ENCODE measurements around the gene TFEB.
A peak's percentile ranks its signal among the peaks of the same experiment; 100 is the strongest.

TFEB gene

DNA sequence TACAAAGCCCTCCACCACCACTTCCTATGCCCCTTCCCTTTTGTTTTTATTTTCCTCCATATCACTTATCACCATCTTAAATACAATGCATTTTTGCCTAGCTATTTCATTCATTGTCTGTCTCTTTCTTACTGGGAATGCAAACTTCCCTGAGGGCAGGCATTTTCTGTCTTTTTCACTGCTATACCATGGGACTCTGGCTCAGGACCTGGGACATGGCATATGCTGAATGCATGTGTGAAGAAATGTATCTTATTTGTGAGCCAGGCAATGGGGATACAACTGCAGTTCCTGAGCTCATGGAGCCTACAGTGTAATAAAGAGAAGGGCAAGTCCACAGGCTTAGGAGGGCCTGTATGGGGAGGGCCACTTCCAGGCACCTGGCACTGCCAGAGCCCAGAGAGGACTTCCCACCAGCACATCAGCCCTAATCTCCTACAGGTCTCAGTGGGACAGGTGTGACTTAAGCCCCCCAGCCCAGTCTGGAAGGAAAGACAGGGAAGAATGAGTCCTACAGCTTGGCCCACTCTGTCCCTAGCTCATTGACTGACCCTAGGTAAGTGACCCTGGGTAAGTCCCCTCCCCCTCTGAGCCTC is 43.2 kb downstream of the TFEB start:
- DNase-seq (ENCODE audit: low read depth in 4 of 4, low spot score in 1 of 4): no peak

GRCh38 chr6:41691426-41692079 is 43.9 kb downstream of the TFEB start:
- no peak for DNase-seq (ENCODE audit: low read depth in 4 of 4, low spot score in 1 of 4)

DNA sequence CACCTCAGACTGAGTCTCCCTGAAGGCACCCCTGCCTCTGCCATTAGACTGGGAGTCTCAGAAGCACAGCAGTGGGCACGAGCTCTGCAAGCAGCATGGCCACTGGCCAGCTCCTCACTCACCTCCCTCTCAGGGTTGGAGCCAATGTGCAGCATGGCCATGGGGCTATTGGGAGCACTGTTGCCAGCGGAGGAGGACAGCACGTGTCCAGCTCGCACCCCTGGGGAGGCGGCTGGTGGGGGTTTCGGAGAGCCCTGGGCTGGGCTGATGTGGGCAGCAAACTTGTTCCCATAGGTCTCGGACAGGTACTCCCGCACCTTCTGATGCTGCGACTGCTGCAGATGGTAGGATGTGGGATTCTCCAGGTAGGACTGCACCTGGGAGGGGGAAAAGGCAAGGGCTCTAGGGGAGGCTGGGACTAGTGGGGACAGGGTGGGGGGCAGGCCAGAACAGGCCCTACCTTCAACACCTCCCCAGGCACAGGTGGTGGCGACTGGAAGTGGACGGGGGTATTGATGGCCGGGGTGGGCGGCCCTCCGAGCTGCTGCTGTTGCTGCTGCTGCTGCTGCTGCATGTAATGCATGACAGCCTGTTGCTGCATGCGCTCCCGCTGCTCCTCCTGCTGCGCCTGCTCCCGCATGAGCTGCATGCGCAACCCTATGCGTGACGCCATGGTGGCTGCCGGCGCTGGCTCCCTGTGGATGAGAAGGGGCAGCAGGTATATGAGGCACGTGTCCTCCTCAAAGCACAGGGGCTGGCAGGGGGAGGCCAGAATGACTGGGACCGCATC is 44.7 kb downstream of the TFEB start:
- DNase-seq (ENCODE audit: low read depth in 4 of 4, low spot score in 1 of 4): no peak

DNA sequence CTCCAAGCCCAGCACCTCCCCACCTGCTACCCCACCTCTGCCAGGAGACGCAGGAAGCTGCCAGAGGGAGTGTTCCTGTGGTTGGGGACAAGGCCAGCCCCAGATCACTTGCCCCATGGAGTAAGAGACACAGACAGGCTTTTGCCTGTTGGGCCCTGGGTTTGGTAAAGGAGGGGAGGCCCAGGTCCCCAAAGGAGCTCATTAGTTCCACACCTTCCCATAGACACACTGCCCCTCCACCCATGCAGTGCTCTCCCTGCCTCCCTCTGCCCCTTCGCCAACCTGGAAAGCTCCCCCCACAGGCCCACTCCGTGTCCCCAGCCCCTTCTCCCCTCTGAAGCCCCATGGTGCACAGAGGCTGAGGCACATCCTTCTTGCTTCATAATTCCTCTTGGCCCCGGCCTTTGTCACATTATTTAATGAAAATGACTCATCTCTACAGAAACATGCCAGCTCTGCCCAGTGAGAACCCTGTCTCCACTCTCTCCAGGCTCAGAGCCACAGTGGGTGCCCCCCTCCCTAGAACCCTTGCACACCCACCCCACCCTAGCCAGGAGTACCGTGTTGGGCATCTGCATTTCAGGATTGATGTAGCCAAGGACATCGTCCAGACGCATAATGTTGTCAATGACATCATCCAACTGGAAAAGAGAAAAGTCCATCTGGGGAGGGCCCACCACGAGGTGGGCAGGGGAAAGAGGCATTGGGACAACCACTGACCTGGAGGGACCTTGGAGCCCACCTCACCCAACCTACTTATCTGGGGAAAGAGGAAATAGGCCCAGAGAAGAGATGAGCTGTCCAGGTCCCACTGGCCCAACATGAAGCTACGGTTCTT is 46.0 kb downstream of the TFEB start:
- no peak for DNase-seq (ENCODE audit: low read depth in 4 of 4, low spot score in 1 of 4)

DNA sequence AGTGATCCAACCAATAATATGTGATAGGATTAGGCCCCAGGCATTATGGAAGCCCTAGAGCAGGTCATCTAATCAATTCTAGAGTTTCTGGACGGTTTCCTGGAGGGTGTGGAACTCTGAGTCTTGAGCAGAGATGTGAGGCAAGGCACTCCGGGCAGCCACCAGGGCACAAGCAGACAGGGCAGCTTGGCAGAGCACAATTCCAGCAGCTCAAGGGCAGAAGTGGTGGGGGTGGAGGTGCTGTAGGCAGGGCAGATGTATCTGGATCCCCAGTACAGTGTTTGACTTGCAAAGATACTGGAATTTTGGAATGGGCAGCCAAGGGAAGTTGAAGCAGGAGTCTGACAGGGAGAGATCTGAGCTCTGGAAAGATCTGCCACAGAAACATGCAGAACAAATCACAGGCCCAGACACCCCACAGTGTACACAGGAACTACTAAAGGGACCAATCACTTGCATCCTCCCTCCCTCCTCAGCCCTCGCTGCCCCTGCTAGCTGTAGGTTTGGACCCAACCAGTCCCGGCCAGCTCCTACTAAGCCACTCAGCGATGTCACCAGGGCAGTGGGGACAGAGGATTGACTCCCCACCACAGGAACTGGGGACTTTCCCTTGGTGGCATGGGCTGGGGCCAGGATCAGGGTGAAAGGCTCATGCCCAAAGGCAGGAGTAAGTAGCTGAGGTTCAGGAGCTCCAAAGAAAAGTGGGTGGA is 47.0 kb downstream of the TFEB start:
- DNase-seq (ENCODE audit: low read depth in 4 of 4, low spot score in 1 of 4): no peak

- no peak for DNase-seq (ENCODE audit: low read depth in 4 of 4, low spot score in 1 of 4)
Observed at GRCh38 chr6:41687501-41688175, 47.8 kb downstream of the TFEB start.

- DNase-seq (ENCODE audit: low read depth in 4 of 4, low spot score in 1 of 4): no peak
Observed at GRCh38 chr6:41685641-41686380, 49.6 kb downstream of the TFEB start.

DNA sequence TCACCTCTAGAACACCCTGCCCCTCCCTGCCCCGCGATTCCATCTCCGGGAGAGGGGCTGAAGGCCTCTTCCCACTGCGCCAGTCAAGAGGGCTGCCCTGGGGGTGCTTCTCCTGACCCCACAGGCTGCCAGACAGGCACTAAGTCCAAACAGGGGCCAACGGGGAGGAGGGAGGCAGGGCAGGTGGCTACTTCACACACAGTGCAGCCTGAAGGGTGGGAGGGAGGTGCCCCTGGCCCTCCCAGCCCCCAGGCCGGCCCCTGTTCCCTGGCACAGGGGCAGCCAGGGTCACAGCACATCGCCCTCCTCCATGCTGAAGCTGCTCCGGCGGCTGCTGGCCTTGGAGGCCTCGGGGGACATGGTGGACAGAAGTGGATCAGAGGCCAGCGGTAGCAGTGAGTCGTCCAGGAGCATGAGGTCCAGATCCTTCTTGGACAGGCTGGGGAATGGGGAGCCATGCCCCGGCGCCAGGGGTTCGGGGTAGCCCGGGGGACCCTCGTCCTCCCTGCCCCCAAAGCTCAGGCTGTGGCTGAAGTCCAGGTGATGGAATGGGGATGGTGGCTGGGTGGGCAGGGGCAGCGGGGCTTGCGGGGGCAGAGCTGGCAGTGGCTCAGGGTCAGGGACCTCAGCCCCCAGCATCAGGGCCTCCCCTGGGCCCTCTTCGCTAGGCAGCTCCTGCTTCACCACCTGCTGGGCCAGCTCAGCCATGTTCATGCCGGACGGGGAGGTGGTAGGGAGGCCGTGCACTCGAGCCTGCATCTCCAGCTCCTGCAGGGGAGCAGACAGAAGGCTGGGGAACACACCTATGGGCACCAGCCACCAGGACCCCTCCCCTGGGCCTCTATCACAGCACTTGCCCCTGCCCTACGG is 50.9 kb downstream of the TFEB start:
- no peak for DNase-seq (ENCODE audit: low read depth in 4 of 4, low spot score in 1 of 4)

DNA sequence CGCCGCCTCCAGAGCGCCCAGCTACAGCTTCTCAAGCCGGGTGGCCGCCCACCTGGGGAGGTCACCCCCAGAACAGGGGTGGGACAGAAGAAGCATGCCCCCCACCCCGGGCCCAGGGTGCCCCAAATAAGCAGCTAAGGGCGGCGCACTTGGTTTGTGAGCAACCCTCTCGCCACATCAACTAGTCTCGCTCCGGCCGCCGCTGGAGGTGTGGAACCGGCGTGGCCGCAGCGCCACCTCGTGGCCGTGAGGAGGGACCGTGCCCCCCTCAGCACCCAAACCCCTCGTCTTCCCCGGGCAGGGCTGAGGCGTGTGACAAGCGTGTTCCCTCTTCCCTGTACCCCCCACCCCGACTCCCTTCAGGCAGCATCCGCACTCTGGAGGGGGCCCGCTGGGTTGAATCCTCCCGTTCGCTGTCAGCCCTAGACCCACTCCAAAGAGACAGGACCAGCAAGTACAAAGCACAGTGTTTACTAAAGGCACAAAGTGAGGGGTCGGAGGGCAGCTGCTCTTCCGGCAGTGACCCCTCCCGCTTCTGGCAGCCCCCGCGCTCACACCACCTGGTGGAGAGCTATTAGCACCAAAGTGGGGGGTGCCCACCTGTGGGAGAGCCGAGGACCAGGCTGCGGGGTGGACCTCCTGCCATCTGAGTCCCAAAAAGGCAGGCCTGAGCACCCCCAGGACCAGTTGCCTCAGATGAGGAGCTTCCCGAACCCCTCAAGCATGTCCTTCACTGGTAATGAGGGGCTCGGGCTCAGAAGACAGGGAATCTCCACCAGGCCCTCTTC is 51.7 kb downstream of the TFEB start:
- peak; percentile 59 to 74 (median 72) for DNase-seq (ENCODE audit: low read depth in 4 of 4, low spot score in 1 of 4)

DNA sequence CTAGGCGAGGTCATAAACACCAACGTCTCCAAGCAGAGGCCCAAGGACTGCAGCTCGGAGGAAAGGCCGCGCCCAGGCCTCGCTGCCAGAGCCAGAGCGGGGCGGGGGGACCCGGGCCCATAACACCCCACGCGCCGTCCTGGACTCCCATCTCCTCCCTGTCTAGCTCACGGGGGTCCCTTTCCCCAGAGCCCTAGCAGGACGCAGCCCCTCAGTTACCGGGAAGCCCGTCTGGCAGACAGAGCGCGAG is 52.2 kb downstream of the TFEB start:
- no peak for DNase-seq (ENCODE audit: low read depth in 4 of 4, low spot score in 1 of 4)

DNA sequence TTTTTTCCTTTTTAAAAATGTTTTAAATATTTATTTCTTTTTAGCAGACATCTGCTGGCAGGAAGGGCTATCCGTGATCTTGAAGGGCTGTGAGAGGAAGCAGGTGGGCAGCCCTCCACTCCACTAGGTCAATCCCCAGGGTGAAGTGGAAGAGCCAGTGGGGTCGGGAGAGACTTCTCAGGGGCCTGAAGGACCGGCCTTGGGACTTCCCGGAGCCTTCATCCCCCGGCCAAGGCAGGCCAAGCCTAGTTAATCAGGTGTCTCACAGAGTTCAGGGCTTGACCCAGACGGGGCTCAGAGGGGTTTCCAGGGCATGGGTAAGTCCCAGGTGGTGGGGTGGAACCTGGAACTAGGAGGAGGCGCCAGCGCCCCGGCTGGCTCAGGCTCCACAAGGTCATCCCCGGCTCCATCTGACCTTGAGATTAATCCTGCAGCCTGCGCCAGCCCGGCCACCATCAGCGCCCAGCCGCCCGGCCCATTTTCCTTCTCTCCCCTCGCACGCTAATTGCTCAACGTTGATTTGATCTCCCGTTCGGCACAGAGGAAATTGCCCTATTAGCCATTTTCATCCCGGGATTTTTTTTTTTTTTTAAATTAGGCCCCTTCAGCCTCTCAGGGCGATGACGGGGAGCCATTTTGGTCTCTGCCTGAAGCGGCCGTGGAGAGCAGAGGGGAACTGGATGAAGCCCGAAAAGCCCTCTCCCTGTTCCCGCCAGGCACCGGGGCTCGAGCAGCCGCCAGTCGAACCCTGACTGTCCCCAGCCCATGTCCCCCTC is 52.7 kb downstream of the TFEB start:
- DNase-seq (ENCODE audit: low read depth in 4 of 4, low spot score in 1 of 4): no peak

GRCh38 chr6:41682056-41682477 is 53.3 kb downstream of the TFEB start:
- DNase-seq (ENCODE audit: low read depth in 4 of 4, low spot score in 1 of 4): peak in 3 of 4 experiments; percentile 48 to 71 (median 50)

DNA sequence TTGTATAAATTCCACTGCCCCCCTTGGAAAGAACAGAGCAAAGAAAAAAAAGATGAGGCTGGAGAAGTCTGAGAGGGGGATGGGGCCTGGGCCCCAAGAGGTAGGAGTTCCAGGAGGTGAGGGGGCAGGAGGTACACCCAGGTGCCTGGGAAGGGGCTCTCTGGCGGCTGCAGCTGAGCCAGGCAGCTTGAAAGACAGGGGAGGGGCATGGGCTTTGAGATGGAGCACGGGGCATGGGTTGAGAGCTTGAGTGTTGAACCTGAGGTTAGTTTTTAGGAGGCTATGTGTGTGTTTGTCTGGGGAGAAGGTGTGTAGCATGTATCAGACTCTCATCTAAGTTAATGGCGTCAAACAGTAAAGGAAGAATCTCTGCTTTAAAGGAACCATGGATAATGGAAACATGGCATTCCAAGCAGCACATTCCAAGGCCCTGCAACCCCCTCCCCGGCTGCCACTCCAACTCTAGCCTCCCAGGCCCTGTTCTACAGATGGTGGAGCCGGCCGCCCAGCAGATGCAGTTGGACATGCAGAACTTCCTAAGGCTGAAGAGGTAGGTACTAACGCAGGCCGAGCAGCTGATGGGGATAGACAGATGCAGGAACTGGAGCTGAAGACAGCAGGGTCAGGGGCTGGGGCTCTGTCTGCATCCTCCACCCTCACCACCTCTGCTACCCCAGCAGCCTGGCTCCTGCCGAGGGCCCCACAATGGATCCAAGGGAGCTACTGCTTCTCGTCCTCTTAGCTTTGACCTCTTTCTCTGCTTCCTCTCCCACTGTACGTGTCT is 55.0 kb downstream of the TFEB start:
- DNase-seq (ENCODE audit: low read depth in 4 of 4, low spot score in 1 of 4): no peak

DNA sequence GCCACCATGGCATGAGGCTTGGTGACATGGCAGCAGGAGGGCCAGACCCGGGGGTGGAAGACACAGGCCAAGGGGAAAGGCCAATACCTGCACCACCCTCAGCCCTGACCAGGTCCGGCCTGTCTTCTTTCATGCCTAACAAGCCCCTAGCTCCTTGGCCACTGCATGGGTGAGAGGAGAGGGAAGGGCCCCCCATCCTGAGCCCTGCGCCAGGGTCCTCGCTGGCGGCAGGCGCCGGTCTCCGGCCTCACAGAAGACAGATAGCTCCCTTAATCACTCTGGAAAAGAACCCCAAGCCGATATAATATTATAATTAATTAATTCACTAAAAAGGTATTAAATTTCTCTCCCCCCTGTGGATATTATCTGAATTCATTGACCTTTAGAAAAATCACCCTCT is 55.7 kb downstream of the TFEB start:
- no peak for DNase-seq (ENCODE audit: low read depth in 4 of 4, low spot score in 1 of 4)

GRCh38 chr6:41678511-41679084 is 56.8 kb downstream of the TFEB start:
- no peak for DNase-seq (ENCODE audit: low read depth in 4 of 4, low spot score in 1 of 4)

All from stimulated activated CD4-positive, alpha-beta T cell treated with anti-CD3 and anti-CD28 coated beads, Interleukin-1b, Interleukin-23, amount 100 ng/mL, for 24 hours (primary cell).